ENCODE measurements around the gene POGK. TPM values are rescaled to one million over a fixed set of nuclear protein-coding genes. Genes with fewer than 3 reads are reported as not detected.

Gene POGK
- total and polyA plus RNA-seq, 9 of the 15 experiments (the other 6 are each of a cell fraction or from before 2014, with no cell fraction given): 6.1 to 44.5 (median 24.3) TPM

DNA sequence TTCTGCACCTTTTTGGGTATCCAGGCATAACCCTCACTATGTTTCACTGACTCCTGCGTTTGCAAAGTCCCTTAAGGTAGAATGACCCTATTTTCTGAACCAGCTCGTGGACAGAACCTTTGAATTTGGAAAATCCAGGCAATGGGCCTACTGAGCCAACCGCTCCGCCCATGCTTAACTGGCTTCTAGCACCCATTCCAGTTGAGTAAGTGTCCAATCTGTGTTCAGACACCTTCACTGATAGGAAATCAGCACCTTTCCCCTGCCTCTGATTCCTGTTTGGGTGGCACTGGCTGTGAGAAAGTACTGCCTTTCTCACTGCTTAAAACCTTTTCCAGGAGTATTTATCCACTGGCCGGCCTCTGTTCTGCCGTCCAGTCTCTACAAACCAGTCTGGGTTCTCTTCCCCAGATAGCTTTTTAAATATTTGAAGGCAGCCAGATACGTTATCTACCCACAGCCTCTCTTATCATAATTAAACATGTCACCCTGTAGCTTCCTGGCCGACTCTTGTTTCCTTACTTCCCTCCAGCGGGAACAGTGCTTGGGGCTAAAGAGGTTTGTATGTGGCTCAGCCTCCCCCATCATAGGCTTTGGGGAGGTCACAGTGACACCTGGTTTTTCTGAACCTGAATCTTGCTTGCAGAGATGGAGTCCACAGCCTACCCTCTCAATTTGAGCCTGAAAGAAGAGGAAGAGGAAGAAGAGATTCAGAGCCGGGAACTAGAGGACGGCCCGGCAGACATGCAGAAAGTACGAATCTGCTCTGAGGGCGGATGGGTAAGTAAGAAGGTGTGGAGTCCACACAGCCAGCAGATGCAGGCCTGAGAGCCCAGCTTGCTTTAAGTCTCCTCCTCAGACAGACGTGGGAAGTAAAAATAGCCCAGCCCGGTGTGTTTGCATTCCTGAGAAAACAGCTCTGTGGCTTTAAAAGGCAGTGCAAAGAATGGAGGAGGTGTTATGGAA lies 1.3 kb downstream of the POGK start:
- no peaks in the 10 kb centered on the region for H3K9me1 ChIP-seq (ENCODE audit: control insufficient read depth, insufficient read depth, low read length)
- H3K27ac ChIP-seq (ENCODE audit: extremely low read depth, low read depth, low read length): peak overlapping the region; percentile 51
- peak overlapping the region; percentile 41 to 88 for H3K9ac ChIP-seq (ENCODE audit: insufficient read depth in 1 of 2, low read depth in 2 of 2, low read length in 2 of 2)
- POLR2A ChIA-PET: interaction anchor here (0.6 to 1.7 kb wide), 6 partner anchors 8 to 412 kb away, joined by 3 to 7 read pairs (median 4); no protein-coding TSS in a partner anchor
- peaks cover 16% of the 10 kb centered on the region; the same call in 1 of the 2 replicates for H4K20me1 ChIP-seq (replicated peaks; ENCODE audit: control insufficient read depth, insufficient read depth, low read length)
- WGBS (ENCODE audit: insufficient coverage, low coverage, missing lambda C conversion rate): 16% methylated on average over 16 of the region's 16 CpGs
- CTCF ChIA-PET (ENCODE audit: low intra/inter-chr PET ratio): interaction anchor here (1.2 kb wide), 1 partner anchor 956 kb away, joined by 4 read pairs; no protein-coding TSS in a partner anchor
- peaks cover 29% of the 10 kb centered on the region for H3K79me2 ChIP-seq (ENCODE audit: control insufficient read depth, insufficient read depth, low read length)
- H3K9me3 ChIP-seq (replicated peaks; ENCODE audit: control insufficient read depth, insufficient read depth, low read depth, low read length): no peaks in the 10 kb centered on the region
- FAIRE-seq: peak; percentile 54
- H3K4me1 ChIP-seq (replicated peaks in 1 of 2; ENCODE audit: control insufficient read depth in 2 of 2, insufficient read depth in 2 of 2, low read length in 2 of 2): peaks cover 20 to 26% of the 10 kb centered on the region in 2 experiments
- H3K4me2 ChIP-seq (ENCODE audit: insufficient read depth, low read length): peak overlapping the region; percentile 76
- peak; percentile 64 to 83 (median 71) for DNase-seq (ENCODE audit: extremely low read depth in 1 of 4, low spot score in 3 of 4)
- in situ Hi-C loops (cut with MboI) (no loop called here), intact Hi-C loops (cut with micrococcal nuclease) (loop anchor here (2.0 kb wide), 1 partner anchor 34 kb away; no protein-coding TSS in a partner anchor)
- TSS peak; percentile 53 for BruUV-seq (replicated peaks)
- H3K36me3 ChIP-seq (ENCODE audit: control insufficient read depth, insufficient read depth, low read length): peaks cover 49% of the 10 kb centered on the region
- H3K4me3 ChIP-seq: peak overlapping the region; percentile 58
- peak; percentile 26 for ATAC-seq
- H3K27me3 ChIP-seq (ENCODE audit: control insufficient read depth in 2 of 2, insufficient read depth in 2 of 2, low read length in 2 of 2): no peaks in the 10 kb centered on the region
- peak overlapping the region; percentile 47 for H2AFZ ChIP-seq (ENCODE audit: low read depth, low read length)
- TF ChIP-seq, protein P1, sequence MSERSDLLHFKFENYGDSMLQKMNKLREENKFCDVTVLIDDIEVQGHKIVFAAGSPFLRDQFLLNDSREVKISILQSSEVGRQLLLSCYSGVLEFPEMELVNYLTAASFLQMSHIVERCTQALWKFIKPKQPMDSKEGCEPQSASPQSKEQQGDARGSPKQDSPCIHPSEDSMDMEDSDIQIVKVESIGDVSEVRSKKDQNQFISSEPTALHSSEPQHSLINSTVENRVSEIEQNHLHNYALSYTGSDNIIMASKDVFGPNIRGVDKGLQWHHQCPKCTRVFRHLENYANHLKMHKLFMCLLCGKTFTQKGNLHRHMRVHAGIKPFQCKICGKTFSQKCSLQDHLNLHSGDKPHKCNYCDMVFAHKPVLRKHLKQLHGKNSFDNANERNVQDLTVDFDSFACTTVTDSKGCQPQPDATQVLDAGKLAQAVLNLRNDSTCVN (CRISPR knock-in tag; IDR thresholded peaks at IDR 0.05): no peak
- no peak for TF ChIP-seq NFE2L1 (tag; IDR thresholded peaks at IDR 0.05; ENCODE audit: borderline replicate concordance, low read depth)
- TF ChIP-seq ZNF232 (CRISPR knock-in tag; IDR thresholded peaks at IDR 0.05): no peak
- TF ChIP-seq CCNT2 (IDR thresholded peaks at IDR 0.05; ENCODE audit: borderline replicate concordance, extremely low read depth, insufficient read length, low read depth, low read length): peak; percentile 22
- peak; percentile 59; the same call in 1 of the 2 replicates for TF ChIP-seq LEF1 (IDR thresholded peaks at IDR 0.05)
- TF ChIP-seq PHF21A (IDR thresholded peaks at IDR 0.05; ENCODE audit: borderline replicate concordance, low read depth): no peak
- no peak for TF ChIP-seq MEF2A (IDR thresholded peaks at IDR 0.05; ENCODE audit: control insufficient read depth, low read depth, low read length)
- TF ChIP-seq, protein P2, sequence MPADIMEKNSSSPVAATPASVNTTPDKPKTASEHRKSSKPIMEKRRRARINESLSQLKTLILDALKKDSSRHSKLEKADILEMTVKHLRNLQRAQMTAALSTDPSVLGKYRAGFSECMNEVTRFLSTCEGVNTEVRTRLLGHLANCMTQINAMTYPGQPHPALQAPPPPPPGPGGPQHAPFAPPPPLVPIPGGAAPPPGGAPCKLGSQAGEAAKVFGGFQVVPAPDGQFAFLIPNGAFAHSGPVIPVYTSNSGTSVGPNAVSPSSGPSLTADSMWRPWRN (IDR thresholded peaks at IDR 0.05; ENCODE audit: low read depth): peak; percentile 52; the same call in 1 of the 2 replicates
- TF ChIP-seq, protein P3, sequence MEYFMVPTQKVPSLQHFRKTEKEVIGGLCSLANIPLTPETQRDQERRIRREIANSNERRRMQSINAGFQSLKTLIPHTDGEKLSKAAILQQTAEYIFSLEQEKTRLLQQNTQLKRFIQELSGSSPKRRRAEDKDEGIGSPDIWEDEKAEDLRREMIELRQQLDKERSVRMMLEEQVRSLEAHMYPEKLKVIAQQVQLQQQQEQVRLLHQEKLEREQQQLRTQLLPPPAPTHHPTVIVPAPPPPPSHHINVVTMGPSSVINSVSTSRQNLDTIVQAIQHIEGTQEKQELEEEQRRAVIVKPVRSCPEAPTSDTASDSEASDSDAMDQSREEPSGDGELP (CRISPR knock-in tag; IDR thresholded peaks at IDR 0.05; ENCODE audit: borderline replicate concordance): no peak
- TF ChIP-seq, protein P4, sequence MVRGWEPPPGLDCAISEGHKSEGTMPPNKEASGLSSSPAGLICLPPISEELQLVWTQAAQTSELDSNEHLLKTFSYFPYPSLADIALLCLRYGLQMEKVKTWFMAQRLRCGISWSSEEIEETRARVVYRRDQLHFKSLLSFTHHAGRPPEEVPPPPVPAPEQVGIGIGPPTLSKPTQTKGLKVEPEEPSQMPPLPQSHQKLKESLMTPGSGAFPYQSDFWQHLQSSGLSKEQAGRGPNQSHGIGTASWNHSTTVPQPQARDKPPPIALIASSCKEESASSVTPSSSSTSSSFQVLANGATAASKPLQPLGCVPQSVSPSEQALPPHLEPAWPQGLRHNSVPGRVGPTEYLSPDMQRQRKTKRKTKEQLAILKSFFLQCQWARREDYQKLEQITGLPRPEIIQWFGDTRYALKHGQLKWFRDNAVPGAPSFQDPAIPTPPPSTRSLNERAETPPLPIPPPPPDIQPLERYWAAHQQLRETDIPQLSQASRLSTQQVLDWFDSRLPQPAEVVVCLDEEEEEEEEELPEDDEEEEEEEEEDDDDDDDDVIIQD (CRISPR knock-in tag; IDR thresholded peaks at IDR 0.05): no peak
- TF ChIP-seq TRIM28 (IDR thresholded peaks at IDR 0.05): no peak
- TF ChIP-seq KDM4B (IDR thresholded peaks at IDR 0.05; ENCODE audit: borderline replicate concordance in 2 of 2, low read depth in 1 of 2): no peak
- TF ChIP-seq CHD4 (IDR thresholded peaks at IDR 0.05; ENCODE audit: insufficient read depth, insufficient replicate concordance, low read depth, low read length, poor library complexity, severe bottlenecking): no peak
- TF ChIP-seq SIN3A (IDR thresholded peaks at IDR 0.05; ENCODE audit: borderline replicate concordance in 2 of 2, control insufficient read depth in 1 of 2, low read depth in 2 of 2, low read length in 2 of 2): no peak
